PC-9 (cell line): ENCODE results near the gene EFCAB13.

ENCODE experiments used
- EZH2 ChIP-seq: fragments of 200-600 bp; sonication (generic); IDR thresholded peaks from 2 replicates; pipeline ENCODE4 v1.8.0; 2017; ENCODE audit warnings: antibody characterized with exemption, low read depth
- TF ChIP-seq, protein P1 (sequence below): fragments of 200-600 bp; sonication (generic); conservative IDR thresholded peaks from 2 replicates; pipeline ENCODE4 v1.6.1; 2017; ENCODE audit warnings: mixed run types, antibody characterized with exemption, mild to moderate bottlenecking, moderate library complexity

- no peak for TF ChIP-seq EZH2
- TF ChIP-seq, protein P1, sequence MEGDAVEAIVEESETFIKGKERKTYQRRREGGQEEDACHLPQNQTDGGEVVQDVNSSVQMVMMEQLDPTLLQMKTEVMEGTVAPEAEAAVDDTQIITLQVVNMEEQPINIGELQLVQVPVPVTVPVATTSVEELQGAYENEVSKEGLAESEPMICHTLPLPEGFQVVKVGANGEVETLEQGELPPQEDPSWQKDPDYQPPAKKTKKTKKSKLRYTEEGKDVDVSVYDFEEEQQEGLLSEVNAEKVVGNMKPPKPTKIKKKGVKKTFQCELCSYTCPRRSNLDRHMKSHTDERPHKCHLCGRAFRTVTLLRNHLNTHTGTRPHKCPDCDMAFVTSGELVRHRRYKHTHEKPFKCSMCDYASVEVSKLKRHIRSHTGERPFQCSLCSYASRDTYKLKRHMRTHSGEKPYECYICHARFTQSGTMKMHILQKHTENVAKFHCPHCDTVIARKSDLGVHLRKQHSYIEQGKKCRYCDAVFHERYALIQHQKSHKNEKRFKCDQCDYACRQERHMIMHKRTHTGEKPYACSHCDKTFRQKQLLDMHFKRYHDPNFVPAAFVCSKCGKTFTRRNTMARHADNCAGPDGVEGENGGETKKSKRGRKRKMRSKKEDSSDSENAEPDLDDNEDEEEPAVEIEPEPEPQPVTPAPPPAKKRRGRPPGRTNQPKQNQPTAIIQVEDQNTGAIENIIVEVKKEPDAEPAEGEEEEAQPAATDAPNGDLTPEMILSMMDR = no peak
These were observed 42.5 kb upstream of the EFCAB13 start for GRCh38 chr17:47281216-47281615.
